ENCODE measurements around the gene TTC21A.
A peak's percentile ranks its signal among the peaks of the same experiment; 100 is the strongest.

The TTC21A gene

DNA sequence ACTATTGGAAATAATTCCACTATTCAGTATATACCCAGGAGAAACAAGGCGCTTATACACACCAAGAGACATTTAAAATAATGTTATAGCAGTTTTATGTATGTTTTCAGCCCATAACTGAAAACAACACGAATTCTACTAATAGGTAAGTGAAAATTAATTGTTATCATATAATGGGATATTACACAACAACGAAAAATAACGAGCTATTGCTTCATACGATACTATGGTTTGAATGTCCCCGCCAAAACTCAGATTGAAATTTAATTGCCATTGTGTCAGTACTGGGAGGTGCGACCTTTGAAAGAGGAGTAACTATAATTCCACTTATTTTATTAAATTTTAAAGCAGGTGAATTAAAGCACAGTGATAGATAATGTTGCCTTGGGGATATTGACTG is 49.9 kb downstream of the TTC21A start:
- POLR2A ChIA-PET, result interaction anchor here (1.0 kb wide), 1 partner anchor 9 kb away, joined by 3 read pairs; no protein-coding TSS in a partner anchor
- CTCF ChIA-PET, result interaction anchor here (1.4 to 3.2 kb wide), 3 partner anchors 31 to 134 kb away, joined by 4 to 15 read pairs (median 5); no protein-coding TSS in a partner anchor
- no peak overlapping the region for H3K4me3 ChIP-seq (ENCODE audit: low read depth, low read length)
- DNase-seq (ENCODE audit: low read depth, low spot score), result no peak
- TF ChIP-seq CTCF (IDR thresholded peaks at IDR 0.05; ENCODE audit: insufficient read depth, low read length, missing control alignments), result no peak

- no peak for DNase-seq (ENCODE audit: low read depth, low spot score)
These were observed 50.8 kb downstream of the TTC21A start for GRCh38 chr3:39158148-39158715.

GRCh38 chr3:39164414-39164813 is 56.9 kb downstream of the TTC21A start:
- CTCF ChIA-PET, result interaction anchor here (0.8 kb wide), 1 partner anchor 26 kb away, joined by 4 read pairs; no protein-coding TSS in a partner anchor
- no peak for TF ChIP-seq CTCF (IDR thresholded peaks at IDR 0.05; ENCODE audit: insufficient read depth, low read length, missing control alignments)
- no peak for DNase-seq (ENCODE audit: low read depth, low spot score)
- POLR2A ChIA-PET, result no interaction called here
- H3K4me3 ChIP-seq (ENCODE audit: low read depth, low read length), result no peak overlapping the region

More at GRCh38 chr3:39158148-39158715, 50.8 kb downstream of the TTC21A start:
- ChIA-PET POLR2A (no interaction called here), CTCF (interaction anchor here (0.9 to 3.2 kb wide), 4 partner anchors 29 to 133 kb away, joined by 3 to 15 read pairs (median 4); no protein-coding TSS in a partner anchor)
- no peak for TF ChIP-seq CTCF (IDR thresholded peaks at IDR 0.05; ENCODE audit: insufficient read depth, low read length, missing control alignments)
- no peak overlapping the region for H3K4me3 ChIP-seq (ENCODE audit: low read depth, low read length)

DNA sequence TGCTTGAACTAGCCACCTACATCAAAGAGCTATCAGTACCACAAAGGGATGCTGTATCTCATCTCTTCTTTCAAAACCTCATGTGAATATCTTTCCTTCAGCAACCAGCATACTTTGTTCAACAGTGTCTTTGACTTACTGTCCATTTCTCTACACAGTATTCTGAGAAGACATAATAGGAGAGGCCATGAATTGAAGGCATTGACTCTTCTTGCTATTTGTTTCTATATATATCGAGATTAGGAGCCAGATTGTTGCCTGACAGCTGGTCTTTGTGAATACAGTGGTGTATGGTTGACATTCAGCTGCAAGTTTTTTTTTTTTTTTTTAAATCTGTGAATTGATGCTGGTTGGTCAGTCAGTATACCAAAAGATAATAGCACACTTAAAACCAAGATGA is 58.0 kb downstream of the TTC21A start:
- CTCF ChIA-PET, result interaction anchor here (0.8 to 5.6 kb wide), 7 partner anchors 13 to 125 kb away, joined by 3 to 28 read pairs (median 5); no protein-coding TSS in a partner anchor
- no peak overlapping the region for H3K4me3 ChIP-seq (ENCODE audit: low read depth, low read length)
- POLR2A ChIA-PET, result interaction anchor here (0.9 to 1.7 kb wide), 4 partner anchors 9 to 19 kb away, joined by 3 to 11 read pairs (median 5); no protein-coding TSS in a partner anchor
- no peak for TF ChIP-seq CTCF (IDR thresholded peaks at IDR 0.05; ENCODE audit: insufficient read depth, low read length, missing control alignments)
- no peak for DNase-seq (ENCODE audit: low read depth, low spot score)

- no peak overlapping the region for H3K4me3 ChIP-seq (ENCODE audit: low read depth, low read length)
- peak; percentile 0 for TF ChIP-seq CTCF (IDR thresholded peaks at IDR 0.05; ENCODE audit: insufficient read depth, low read length, missing control alignments)
- POLR2A ChIA-PET, result interaction anchor here (0.6 to 1.7 kb wide), 5 partner anchors 9 to 59 kb away, joined by 3 to 11 read pairs (median 4); no protein-coding TSS in a partner anchor
- CTCF ChIA-PET, result interaction anchor here (0.8 to 5.6 kb wide), 7 partner anchors 12 to 124 kb away, joined by 3 to 28 read pairs (median 13); no protein-coding TSS in a partner anchor
- DNase-seq (ENCODE audit: low read depth, low spot score), result peak; percentile 89
These were observed 58.7 kb downstream of the TTC21A start for GRCh38 chr3:39166134-39166710.

GRCh38 chr3:39166932-39167532 is 59.6 kb downstream of the TTC21A start:
- H3K4me3 ChIP-seq (ENCODE audit: low read depth, low read length), result no peak overlapping the region
- CTCF ChIA-PET, result interaction anchor here (2.6 to 5.6 kb wide), 4 partner anchors 11 to 123 kb away, joined by 13 to 28 read pairs (median 26); no protein-coding TSS in a partner anchor
- POLR2A ChIA-PET, result interaction anchor here (0.6 to 1.7 kb wide), 3 partner anchors 11 to 149 kb away, joined by 3 to 11 read pairs (median 4); no protein-coding TSS in a partner anchor
- no peak for TF ChIP-seq CTCF (IDR thresholded peaks at IDR 0.05; ENCODE audit: insufficient read depth, low read length, missing control alignments)
- DNase-seq (ENCODE audit: low read depth, low spot score), result peak; percentile 85
